Mucosa of stomach (tissue), 1 donor: Measurements from ENCODE around the gene ZNF549.
A peak's percentile ranks its signal among the peaks of the same experiment; 100 is the strongest.

Experiments used
- H3K27me3 ChIP-seq: one replicate; pipeline ENCODE4 v1.7.0; 2013; ENCODE audit warnings: mild to moderate bottlenecking, low read length; ENCODE audit not compliant: control insufficient read depth, insufficient read depth
- H3K36me3 ChIP-seq: one replicate; pipeline ENCODE4 v1.7.0; 2013; ENCODE audit warnings: low read length; ENCODE audit not compliant: control insufficient read depth, insufficient read depth
- H3K4me1 ChIP-seq: one replicate; pipeline ENCODE4 v1.7.0; 2013; ENCODE audit warnings: mild to moderate bottlenecking, low read length; ENCODE audit not compliant: control insufficient read depth, insufficient read depth
- H3K4me3 ChIP-seq: one replicate; pipeline ENCODE4 v1.7.0; 2013; ENCODE audit warnings: low read length
- H3K9ac ChIP-seq: one replicate; pipeline ENCODE4 v1.7.0; 2013; ENCODE audit warnings: mild to moderate bottlenecking, low read length, moderate library complexity
- H3K9me3 ChIP-seq: one replicate; pipeline ENCODE4 v1.7.0; 2013; ENCODE audit warnings: mild to moderate bottlenecking, low read length, moderate library complexity; ENCODE audit not compliant: control insufficient read depth
- donor health status: Pancreatic carcinoma.

ZNF549 gene

GRCh38 chr19:57576661-57577060 is 49.5 kb downstream of the ZNF549 start:
- H3K9me3 ChIP-seq: peaks cover 42% of the 10 kb centered on the region

GRCh38 chr19:57578487-57579205 is 51.5 kb downstream of the ZNF549 start, which contains the start of gene ZNF416:
Gene ZNF416 (minus strand): TSS chr19:57578911. CDS start chr19:57578704, 207 bp downstream.
- peaks cover 23% of the 10 kb centered on the region for H3K9me3 ChIP-seq
- peaks cover 13% of the 10 kb centered on the region for H3K4me1 ChIP-seq
- no peaks in the 10 kb centered on the region for H3K36me3 ChIP-seq
- H3K27me3 ChIP-seq: no peaks in the 10 kb centered on the region
- peak within 1 kb of the TSS; percentile 82 for H3K9ac ChIP-seq
- H3K4me3 ChIP-seq: peak within 1 kb of the TSS; percentile 73

More at GRCh38 chr19:57576661-57577060, 49.5 kb downstream of the ZNF549 start:
- peaks cover 13% of the 10 kb centered on the region for H3K36me3 ChIP-seq
- H3K4me1 ChIP-seq: peaks cover 9% of the 10 kb centered on the region
- H3K4me3 ChIP-seq: no peak overlapping the region
- H3K9ac ChIP-seq: no peak overlapping the region
- no peaks in the 10 kb centered on the region for H3K27me3 ChIP-seq

GRCh38 chr19:57583104-57583520 is 56.0 kb downstream of the ZNF549 start:
- H3K4me1 ChIP-seq: peaks cover 7% of the 10 kb centered on the region
- H3K27me3 ChIP-seq: no peaks in the 10 kb centered on the region
- H3K9ac ChIP-seq: no peak overlapping the region
- no peaks in the 10 kb centered on the region for H3K36me3 ChIP-seq
- H3K4me3 ChIP-seq: peak overlapping the region; percentile 40
- no peaks in the 10 kb centered on the region for H3K9me3 ChIP-seq

- H3K4me3 ChIP-seq: peak within 1 kb of the TSS; percentile 40
Observed at GRCh38 chr19:57583521-57584416, 56.6 kb downstream of the ZNF549 start, which contains the start of gene ZIK1. Gene ZIK1 (plus strand): TSS chr19:57584145. CDS start chr19:57584357, 212 bp downstream.

GRCh38 chr19:57587529-57587928 is 60.4 kb downstream of the ZNF549 start:
- Histone ChIP-seq H3K36me3 (no peaks in the 10 kb centered on the region), H3K4me1 (peaks cover 6% of the 10 kb centered on the region), H3K4me3 (no peak overlapping the region), H3K27me3 (no peaks in the 10 kb centered on the region), H3K9ac (no peak overlapping the region), H3K9me3 (peaks cover 13% of the 10 kb centered on the region)

More at GRCh38 chr19:57583521-57584416, 56.6 kb downstream of the ZNF549 start, which contains the start of gene ZIK1:
- Histone ChIP-seq H3K36me3 (no peaks in the 10 kb centered on the region), H3K9me3 (no peaks in the 10 kb centered on the region), H3K9ac (peak within 1 kb of the TSS; percentile 42), H3K4me1 (peaks cover 6% of the 10 kb centered on the region), H3K27me3 (no peaks in the 10 kb centered on the region)

GRCh38 chr19:57599377-57599760 is 72.2 kb downstream of the ZNF549 start:
- peak overlapping the region; percentile 60 for H3K9ac ChIP-seq
- no peaks in the 10 kb centered on the region for H3K27me3 ChIP-seq

GRCh38 chr19:57599761-57600383 is 72.7 kb downstream of the ZNF549 start, which contains the start of gene ZNF530:
Gene ZNF530 (plus strand): TSS chr19:57599885. CDS start chr19:57604346, 4,461 bp downstream.
- Histone ChIP-seq H3K4me1 (peaks cover 11% of the 10 kb centered on the region), H3K9ac (peak within 1 kb of the TSS; percentile 60), H3K27me3 (no peaks in the 10 kb centered on the region), H3K9me3 (no peaks in the 10 kb centered on the region), H3K4me3 (peak within 1 kb of the TSS; percentile 20), H3K36me3 (no peaks in the 10 kb centered on the region)

More at GRCh38 chr19:57599377-57599760, 72.2 kb downstream of the ZNF549 start:
- peaks cover 11% of the 10 kb centered on the region for H3K4me1 ChIP-seq
- H3K4me3 ChIP-seq: peak overlapping the region; percentile 20
- H3K36me3 ChIP-seq: no peaks in the 10 kb centered on the region
- H3K9me3 ChIP-seq: no peaks in the 10 kb centered on the region

- no peak overlapping the region for H3K4me3 ChIP-seq
- H3K9me3 ChIP-seq: no peaks in the 10 kb centered on the region
- no peaks in the 10 kb centered on the region for H3K36me3 ChIP-seq
- no peak overlapping the region for H3K9ac ChIP-seq
- no peaks in the 10 kb centered on the region for H3K27me3 ChIP-seq
- no peaks in the 10 kb centered on the region for H3K4me1 ChIP-seq
Observed at GRCh38 chr19:57606931-57607330, 79.8 kb downstream of the ZNF549 start.
